Measurements from ENCODE around the gene PRKCA. TPM values are rescaled to one million over a fixed set of nuclear protein-coding genes. Genes with fewer than 3 reads are reported as not detected.

PRKCA gene
- total RNA-seq, 1 experiment from 2014 or later: 22.6 TPM

DNA sequence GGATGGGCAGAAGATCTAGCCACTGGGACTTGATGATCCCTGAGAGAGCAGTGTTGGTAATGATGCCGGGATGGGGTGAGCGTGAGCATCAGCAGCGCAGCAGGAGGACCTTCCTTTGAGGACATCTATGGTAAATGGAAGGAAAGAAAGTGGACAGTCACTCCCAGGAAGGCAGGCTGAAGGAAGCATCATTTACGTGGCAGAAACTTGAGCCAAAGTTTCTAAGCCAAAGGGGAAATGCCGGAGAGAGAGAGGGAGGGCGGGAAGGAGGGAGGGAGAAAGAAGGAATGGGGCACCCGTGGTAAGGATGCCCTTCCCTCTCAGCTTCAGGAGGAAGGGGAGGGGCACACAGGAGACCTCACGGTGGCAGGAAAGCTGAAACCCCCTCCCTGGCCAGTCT is 446.2 kb downstream of the PRKCA start:
- CTCF ChIA-PET: no interaction called here
- no TSS peak for BruUV-seq (replicated peaks)
- intact Hi-C loops (cut with micrococcal nuclease): no loop called here

DNA sequence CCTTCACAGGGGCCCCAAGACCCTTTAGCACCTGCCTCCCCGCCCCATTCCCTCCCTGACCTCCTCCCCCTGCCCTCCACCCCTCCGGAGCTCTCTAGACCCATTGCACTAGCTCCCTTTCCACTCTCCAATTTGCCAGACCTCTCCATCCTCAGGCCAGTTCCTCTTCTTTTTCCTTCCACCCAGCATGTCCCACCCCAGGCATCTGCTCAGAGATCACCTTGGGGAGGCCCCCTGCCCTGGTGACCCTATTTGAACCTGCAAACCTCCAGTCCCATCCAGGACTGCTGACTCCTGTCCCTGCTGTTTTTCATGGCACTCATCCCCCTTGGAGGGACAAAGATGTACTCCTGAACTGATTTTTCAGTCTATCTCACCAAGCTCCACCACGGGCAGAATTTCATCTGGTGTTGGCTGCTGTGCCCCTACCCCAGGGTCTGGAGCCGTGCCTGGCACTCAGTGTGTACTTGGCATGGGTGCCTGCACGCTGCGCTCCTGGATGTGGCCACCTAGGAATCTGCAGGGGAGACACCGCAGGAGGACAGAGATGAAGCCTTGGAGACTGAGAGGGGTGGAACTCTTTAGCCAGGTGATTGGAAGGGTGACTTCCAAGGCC is 446.9 kb downstream of the PRKCA start:
- Histone ChIP-seq H3K9me3 (ENCODE audit: low read length) (no peaks in the 10 kb centered on the region), H3K36me3 (ENCODE audit: low read depth, low read length) (0 out of 2 replicates have a peak, but pooled peaks cover under 1% of the 10 kb centered on the region), H3K79me2 (ENCODE audit: low read length) (no peaks in the 10 kb centered on the region), H3K27me3 (ENCODE audit: low read length) (no peaks in the 10 kb centered on the region), H2AFZ (ENCODE audit: low read length) (no peak overlapping the region), H3F3A (ENCODE audit: low read length, unreplicated experiment) (no peaks in the 10 kb centered on the region), H4K20me1 (ENCODE audit: low read length) (no peaks in the 10 kb centered on the region), H3K4me2 (ENCODE audit: low read length) (no peak overlapping the region), H3K4me1 (ENCODE audit: insufficient read depth, low read length) (peaks cover 13% of the 10 kb centered on the region), H3K9me2 (replicated peaks; ENCODE audit: low read length) (no peaks in the 10 kb centered on the region), H3K4me3 (ENCODE audit: low read length) (no peak overlapping the region), H3K9ac (ENCODE audit: low read length) (no peak overlapping the region), H3K27ac (ENCODE audit: low read length) (no peak overlapping the region)
- DNase-seq: no peak
- CTCF ChIA-PET: no interaction called here
- no TSS peak for BruUV-seq (replicated peaks)
- intact Hi-C loops (cut with micrococcal nuclease): no loop called here
- TF ChIP-seq, protein P1, sequence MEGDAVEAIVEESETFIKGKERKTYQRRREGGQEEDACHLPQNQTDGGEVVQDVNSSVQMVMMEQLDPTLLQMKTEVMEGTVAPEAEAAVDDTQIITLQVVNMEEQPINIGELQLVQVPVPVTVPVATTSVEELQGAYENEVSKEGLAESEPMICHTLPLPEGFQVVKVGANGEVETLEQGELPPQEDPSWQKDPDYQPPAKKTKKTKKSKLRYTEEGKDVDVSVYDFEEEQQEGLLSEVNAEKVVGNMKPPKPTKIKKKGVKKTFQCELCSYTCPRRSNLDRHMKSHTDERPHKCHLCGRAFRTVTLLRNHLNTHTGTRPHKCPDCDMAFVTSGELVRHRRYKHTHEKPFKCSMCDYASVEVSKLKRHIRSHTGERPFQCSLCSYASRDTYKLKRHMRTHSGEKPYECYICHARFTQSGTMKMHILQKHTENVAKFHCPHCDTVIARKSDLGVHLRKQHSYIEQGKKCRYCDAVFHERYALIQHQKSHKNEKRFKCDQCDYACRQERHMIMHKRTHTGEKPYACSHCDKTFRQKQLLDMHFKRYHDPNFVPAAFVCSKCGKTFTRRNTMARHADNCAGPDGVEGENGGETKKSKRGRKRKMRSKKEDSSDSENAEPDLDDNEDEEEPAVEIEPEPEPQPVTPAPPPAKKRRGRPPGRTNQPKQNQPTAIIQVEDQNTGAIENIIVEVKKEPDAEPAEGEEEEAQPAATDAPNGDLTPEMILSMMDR (conservative IDR thresholded peaks at IDR 0.05; ENCODE audit: low read depth, low read length): no peak
- TF ChIP-seq EZH2phosphoT487 (IDR thresholded peaks at IDR 0.05; ENCODE audit: borderline replicate concordance, low read length): no peak
- no peak for TF ChIP-seq EZH2 (IDR thresholded peaks at IDR 0.05; ENCODE audit: low read length, unreplicated experiment)
- no peak for ATAC-seq
- POLR2A ChIA-PET (ENCODE audit: unreplicated experiment): no interaction called here

More for the DNA sequence above, 446.2 kb downstream of the PRKCA start:
- Histone ChIP-seq H3K27ac (ENCODE audit: low read length) (no peak overlapping the region), H3K36me3 (ENCODE audit: low read depth, low read length) (0 out of 2 replicates have a peak, but pooled peaks cover 3% of the 10 kb centered on the region), H4K20me1 (ENCODE audit: low read length) (no peaks in the 10 kb centered on the region), H2AFZ (ENCODE audit: low read length) (no peak overlapping the region), H3F3A (ENCODE audit: low read length, unreplicated experiment) (no peaks in the 10 kb centered on the region), H3K9ac (ENCODE audit: low read length) (no peak overlapping the region), H3K4me3 (ENCODE audit: low read length) (no peak overlapping the region), H3K9me3 (ENCODE audit: low read length) (no peaks in the 10 kb centered on the region), H3K4me1 (ENCODE audit: insufficient read depth, low read length) (peaks cover 13% of the 10 kb centered on the region), H3K4me2 (ENCODE audit: low read length) (no peak overlapping the region), H3K79me2 (ENCODE audit: low read length) (no peaks in the 10 kb centered on the region), H3K27me3 (ENCODE audit: low read length) (no peaks in the 10 kb centered on the region), H3K9me2 (replicated peaks; ENCODE audit: low read length) (no peaks in the 10 kb centered on the region)
- TF ChIP-seq EZH2 (IDR thresholded peaks at IDR 0.05; ENCODE audit: low read length, unreplicated experiment): no peak
- no peak for TF ChIP-seq EZH2phosphoT487 (IDR thresholded peaks at IDR 0.05; ENCODE audit: borderline replicate concordance, low read length)
- TF ChIP-seq, protein P1 (conservative IDR thresholded peaks at IDR 0.05; ENCODE audit: low read depth, low read length): no peak
- no peak for DNase-seq
- POLR2A ChIA-PET (ENCODE audit: unreplicated experiment): no interaction called here
- ATAC-seq: no peak

DNA sequence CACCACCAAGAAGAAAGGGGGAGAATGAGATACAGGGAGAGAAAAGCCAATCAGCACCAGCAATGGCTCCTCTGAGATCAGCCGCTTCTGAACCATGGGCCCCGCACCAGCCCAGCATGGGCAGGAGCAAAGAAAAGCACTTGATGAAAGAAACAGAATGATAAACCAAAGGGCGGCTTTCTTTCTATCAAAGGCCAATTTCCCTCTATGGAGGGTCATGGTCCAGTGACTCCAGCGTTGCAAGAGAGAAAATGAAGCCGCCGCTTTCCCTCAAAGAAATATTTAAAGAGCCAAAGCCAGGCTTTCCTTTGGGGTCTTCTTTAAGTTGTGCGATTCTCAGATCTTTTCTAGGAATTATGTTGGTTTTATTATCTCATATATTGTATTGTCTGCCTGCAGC is 447.7 kb downstream of the PRKCA start:
- no peaks in the 10 kb centered on the region for H3K9me3 ChIP-seq (ENCODE audit: low read length)
- H3K36me3 ChIP-seq (ENCODE audit: low read depth, low read length): no peaks in the 10 kb centered on the region
- H3K4me2 ChIP-seq (ENCODE audit: low read length): no peak overlapping the region
- H2AFZ ChIP-seq (ENCODE audit: low read length): no peak overlapping the region
- TF ChIP-seq, protein P1 (conservative IDR thresholded peaks at IDR 0.05; ENCODE audit: low read depth, low read length): no peak
- TF ChIP-seq EZH2phosphoT487 (IDR thresholded peaks at IDR 0.05; ENCODE audit: borderline replicate concordance, low read length): no peak
- no peak for TF ChIP-seq EZH2 (IDR thresholded peaks at IDR 0.05; ENCODE audit: low read length, unreplicated experiment)
- POLR2A ChIA-PET (ENCODE audit: unreplicated experiment): no interaction called here
- H3K79me2 ChIP-seq (ENCODE audit: low read length): no peaks in the 10 kb centered on the region
- H3K9me2 ChIP-seq (replicated peaks; ENCODE audit: low read length): no peaks in the 10 kb centered on the region
- DNase-seq (no peak), ATAC-seq (no peak)
- H3K9ac ChIP-seq (ENCODE audit: low read length): no peak overlapping the region
- H3K4me3 ChIP-seq (ENCODE audit: low read length): no peak overlapping the region
- no peaks in the 10 kb centered on the region for H3F3A ChIP-seq (ENCODE audit: low read length, unreplicated experiment)
- intact Hi-C loops (cut with micrococcal nuclease): no loop called here
- no peaks in the 10 kb centered on the region for H3K27me3 ChIP-seq (ENCODE audit: low read length)
- CTCF ChIA-PET: no interaction called here
- H4K20me1 ChIP-seq (ENCODE audit: low read length): no peaks in the 10 kb centered on the region
- H3K27ac ChIP-seq (ENCODE audit: low read length): no peak overlapping the region
- H3K4me1 ChIP-seq (ENCODE audit: insufficient read depth, low read length): peaks cover 18% of the 10 kb centered on the region
- no TSS peak for BruUV-seq (replicated peaks)
